ENCODE results near the gene TASOR2. TPM values are rescaled to one million over a fixed set of nuclear protein-coding genes. Genes with fewer than 3 reads are reported as not detected.

TASOR2 gene
- polyA plus RNA-seq, 1 donor from 2014 or later, result 28.6 TPM

DNA sequence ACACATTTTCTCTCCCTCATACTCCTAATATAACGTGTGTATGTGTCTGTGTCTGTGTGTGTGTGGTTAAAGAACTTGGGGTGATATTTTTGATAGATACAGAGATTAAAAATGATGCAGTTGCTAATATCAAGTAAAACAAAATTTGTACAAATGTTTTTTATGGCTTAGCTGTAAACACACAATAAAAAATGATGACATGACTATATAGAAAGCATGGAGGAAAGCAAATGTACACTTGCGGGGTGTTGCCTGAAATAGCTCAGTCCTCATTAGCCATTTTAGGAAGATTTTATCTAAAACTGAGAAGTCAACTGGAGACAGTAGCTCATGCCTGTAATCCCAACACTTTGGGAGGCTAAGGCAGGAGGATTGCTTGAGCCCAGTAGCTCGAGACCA, 5.6 kb upstream of the TASOR2 start:
- Histone ChIP-seq H3K4me2 (ENCODE audit: low read length) (no peak overlapping the region), H3K27ac (ENCODE audit: low read length) (no peak overlapping the region), H3K27me3 (ENCODE audit: insufficient read depth, low read depth, low read length) (no peaks in the 10 kb centered on the region), H3K79me2 (replicated peaks; ENCODE audit: insufficient read depth, low read length) (no peaks in the 10 kb centered on the region), H3K36me3 (ENCODE audit: insufficient read depth, low read length) (no peaks in the 10 kb centered on the region), H4K20me1 (ENCODE audit: insufficient read depth) (no peaks in the 10 kb centered on the region), H2AFZ (ENCODE audit: low read depth, low read length) (no peak overlapping the region), H3F3A (ENCODE audit: insufficient read depth, low read length, poor library complexity, severe bottlenecking) (no peaks in the 10 kb centered on the region), H3K9me3 (ENCODE audit: low read length) (no peaks in the 10 kb centered on the region), H3K9me2 (ENCODE audit: insufficient read depth, low read length) (no peaks in the 10 kb centered on the region), H3K4me3 (ENCODE audit: low read length) (no peak overlapping the region), H3K9ac (ENCODE audit: low read length) (no peak overlapping the region)
- TF ChIP-seq RAD21 (conservative IDR thresholded peaks at IDR 0.05) (no peak), EZH2 (IDR thresholded peaks at IDR 0.05; ENCODE audit: borderline replicate concordance, insufficient read depth, low read length, poor library complexity, severe bottlenecking) (no peak), EP300 (conservative IDR thresholded peaks at IDR 0.05; ENCODE audit: poor library complexity, severe bottlenecking) (no peak), SMC3 (conservative IDR thresholded peaks at IDR 0.05; ENCODE audit: poor library complexity) (no peak), POLR2AphosphoS5 (IDR thresholded peaks at IDR 0.05) (no peak), MXI1 (conservative IDR thresholded peaks at IDR 0.05; ENCODE audit: poor library complexity, severe bottlenecking) (no peak), TAF1 (IDR thresholded peaks at IDR 0.05; ENCODE audit: low read depth) (no peak)
- TF ChIP-seq, protein P1, sequence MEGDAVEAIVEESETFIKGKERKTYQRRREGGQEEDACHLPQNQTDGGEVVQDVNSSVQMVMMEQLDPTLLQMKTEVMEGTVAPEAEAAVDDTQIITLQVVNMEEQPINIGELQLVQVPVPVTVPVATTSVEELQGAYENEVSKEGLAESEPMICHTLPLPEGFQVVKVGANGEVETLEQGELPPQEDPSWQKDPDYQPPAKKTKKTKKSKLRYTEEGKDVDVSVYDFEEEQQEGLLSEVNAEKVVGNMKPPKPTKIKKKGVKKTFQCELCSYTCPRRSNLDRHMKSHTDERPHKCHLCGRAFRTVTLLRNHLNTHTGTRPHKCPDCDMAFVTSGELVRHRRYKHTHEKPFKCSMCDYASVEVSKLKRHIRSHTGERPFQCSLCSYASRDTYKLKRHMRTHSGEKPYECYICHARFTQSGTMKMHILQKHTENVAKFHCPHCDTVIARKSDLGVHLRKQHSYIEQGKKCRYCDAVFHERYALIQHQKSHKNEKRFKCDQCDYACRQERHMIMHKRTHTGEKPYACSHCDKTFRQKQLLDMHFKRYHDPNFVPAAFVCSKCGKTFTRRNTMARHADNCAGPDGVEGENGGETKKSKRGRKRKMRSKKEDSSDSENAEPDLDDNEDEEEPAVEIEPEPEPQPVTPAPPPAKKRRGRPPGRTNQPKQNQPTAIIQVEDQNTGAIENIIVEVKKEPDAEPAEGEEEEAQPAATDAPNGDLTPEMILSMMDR (IDR thresholded peaks at IDR 0.05; ENCODE audit: poor library complexity, severe bottlenecking), result no peak
- TF ChIP-seq, protein P2, sequence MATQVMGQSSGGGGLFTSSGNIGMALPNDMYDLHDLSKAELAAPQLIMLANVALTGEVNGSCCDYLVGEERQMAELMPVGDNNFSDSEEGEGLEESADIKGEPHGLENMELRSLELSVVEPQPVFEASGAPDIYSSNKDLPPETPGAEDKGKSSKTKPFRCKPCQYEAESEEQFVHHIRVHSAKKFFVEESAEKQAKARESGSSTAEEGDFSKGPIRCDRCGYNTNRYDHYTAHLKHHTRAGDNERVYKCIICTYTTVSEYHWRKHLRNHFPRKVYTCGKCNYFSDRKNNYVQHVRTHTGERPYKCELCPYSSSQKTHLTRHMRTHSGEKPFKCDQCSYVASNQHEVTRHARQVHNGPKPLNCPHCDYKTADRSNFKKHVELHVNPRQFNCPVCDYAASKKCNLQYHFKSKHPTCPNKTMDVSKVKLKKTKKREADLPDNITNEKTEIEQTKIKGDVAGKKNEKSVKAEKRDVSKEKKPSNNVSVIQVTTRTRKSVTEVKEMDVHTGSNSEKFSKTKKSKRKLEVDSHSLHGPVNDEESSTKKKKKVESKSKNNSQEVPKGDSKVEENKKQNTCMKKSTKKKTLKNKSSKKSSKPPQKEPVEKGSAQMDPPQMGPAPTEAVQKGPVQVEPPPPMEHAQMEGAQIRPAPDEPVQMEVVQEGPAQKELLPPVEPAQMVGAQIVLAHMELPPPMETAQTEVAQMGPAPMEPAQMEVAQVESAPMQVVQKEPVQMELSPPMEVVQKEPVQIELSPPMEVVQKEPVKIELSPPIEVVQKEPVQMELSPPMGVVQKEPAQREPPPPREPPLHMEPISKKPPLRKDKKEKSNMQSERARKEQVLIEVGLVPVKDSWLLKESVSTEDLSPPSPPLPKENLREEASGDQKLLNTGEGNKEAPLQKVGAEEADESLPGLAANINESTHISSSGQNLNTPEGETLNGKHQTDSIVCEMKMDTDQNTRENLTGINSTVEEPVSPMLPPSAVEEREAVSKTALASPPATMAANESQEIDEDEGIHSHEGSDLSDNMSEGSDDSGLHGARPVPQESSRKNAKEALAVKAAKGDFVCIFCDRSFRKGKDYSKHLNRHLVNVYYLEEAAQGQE (IDR thresholded peaks at IDR 0.05; ENCODE audit: borderline replicate concordance), result no peak

DNA sequence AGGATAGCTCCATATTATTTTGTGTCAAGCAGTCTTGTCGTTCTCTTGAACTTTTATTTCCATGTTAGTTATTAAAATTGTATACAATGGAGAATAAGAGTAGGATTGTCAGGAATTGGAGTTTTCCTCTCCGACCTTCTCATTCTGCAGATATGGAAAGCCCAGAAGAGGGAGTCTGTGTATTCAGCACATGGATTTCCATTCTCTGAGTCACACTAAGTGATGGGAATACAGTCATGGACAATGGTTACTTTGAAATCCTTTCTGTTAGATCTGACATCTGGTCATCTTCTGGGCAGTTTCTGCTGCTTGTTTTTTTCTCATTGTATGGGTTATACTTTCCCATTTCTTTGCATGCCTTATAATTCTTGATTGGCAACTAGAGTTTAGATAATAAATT, 5.0 kb upstream of the TASOR2 start:
- Histone ChIP-seq H4K20me1 (ENCODE audit: insufficient read depth) (no peaks in the 10 kb centered on the region), H3K4me2 (ENCODE audit: low read length) (no peak overlapping the region), H3K9ac (ENCODE audit: low read length) (no peak overlapping the region), H2AFZ (ENCODE audit: low read depth, low read length) (no peak overlapping the region), H3K9me3 (ENCODE audit: low read length) (no peaks in the 10 kb centered on the region), H3K9me2 (ENCODE audit: insufficient read depth, low read length) (no peaks in the 10 kb centered on the region), H3K27me3 (ENCODE audit: insufficient read depth, low read depth, low read length) (no peaks in the 10 kb centered on the region), H3K36me3 (ENCODE audit: insufficient read depth, low read length) (no peaks in the 10 kb centered on the region), H3K27ac (ENCODE audit: low read length) (no peak overlapping the region), H3K4me3 (ENCODE audit: low read length) (no peak overlapping the region), H3F3A (ENCODE audit: insufficient read depth, low read length, poor library complexity, severe bottlenecking) (no peaks in the 10 kb centered on the region), H3K79me2 (replicated peaks; ENCODE audit: insufficient read depth, low read length) (no peaks in the 10 kb centered on the region)
- no peak for TF ChIP-seq TAF1 (IDR thresholded peaks at IDR 0.05; ENCODE audit: low read depth)
- TF ChIP-seq POLR2AphosphoS5 (IDR thresholded peaks at IDR 0.05), result no peak
- TF ChIP-seq, protein P1 (IDR thresholded peaks at IDR 0.05; ENCODE audit: poor library complexity, severe bottlenecking), result no peak
- TF ChIP-seq EP300 (conservative IDR thresholded peaks at IDR 0.05; ENCODE audit: poor library complexity, severe bottlenecking), result no peak
- TF ChIP-seq SMC3 (conservative IDR thresholded peaks at IDR 0.05; ENCODE audit: poor library complexity), result no peak
